ENCODE results near the gene ATP6AP1.

GRCh38 chrX:154379569-154379951, 48.9 kb upstream of the ATP6AP1 start:
- no peak for TF ChIP-seq EZH2 (IDR thresholded peaks at IDR 0.05; ENCODE audit: low read length)
- TF ChIP-seq CTCF (optimal IDR thresholded peaks at IDR 0.05 in 1 of 3, IDR thresholded peaks at IDR 0.05 in 1 of 3, conservative IDR thresholded peaks at IDR 0.05 in 1 of 3; ENCODE audit: extremely low read depth in 1 of 3, insufficient read depth in 2 of 3, low read length in 3 of 3): no peak

All from keratinocyte (primary cell).